HepG2 (cell line): ENCODE measurements around the gene ARL9. TPM values are rescaled to one million over a fixed set of nuclear protein-coding genes. Genes with fewer than 3 reads are reported as not detected.

Experiments used
- CBX1 ChIP-seq: IDR thresholded peaks from one replicate; pipeline ENCODE4 v1.6.1; 2016; ENCODE audit warnings: antibody characterized with exemption, low read depth
- DRAP1 ChIP-seq: IDR thresholded peaks from 2 replicates; pipeline ENCODE4 v1.6.1; 2016; ENCODE audit warnings: missing genetic modification reagents, missing compliant biosample characterization
- GTF2F1 ChIP-seq: fragments of 150-350 bp; IDR thresholded peaks from 2 replicates; pipeline ENCODE4 v1.6.1; 2014; ENCODE audit warnings: low read length
- MEIS1 ChIP-seq: sonication (generic); formaldehyde crosslinking; IDR thresholded peaks from 2 replicates; pipeline ENCODE4 v1.9.0; 2021; ENCODE audit warnings: mild to moderate bottlenecking, missing genetic modification reagents, moderate library complexity, borderline replicate concordance
- MTA1 ChIP-seq: sonication (generic); formaldehyde crosslinking; IDR thresholded peaks from 2 replicates; pipeline ENCODE4 v1.4.0; 2020; ENCODE audit warnings: missing genetic modification reagents, mild to moderate bottlenecking, borderline replicate concordance
- NONO ChIP-seq, 2 experiments: fragments of 450-650 bp in 1 of 2; sonication (generic) in 1 of 2; formaldehyde crosslinking in 1 of 2; IDR thresholded peaks in 1 of 2; conservative IDR thresholded peaks in 1 of 2; 2 replicates each; pipeline versions ENCODE4 v1.6.1 to v1.8.0; 2017 to 2022; ENCODE audit warnings: mild to moderate bottlenecking in 1 of 2, missing genetic modification reagents in 1 of 2, moderate library complexity in 1 of 2
- PHF20 ChIP-seq: sonication (generic); formaldehyde crosslinking; IDR thresholded peaks from 2 replicates; pipeline ENCODE4 v1.5.0; 2020; ENCODE audit warnings: mild to moderate bottlenecking, missing genetic modification reagents
- PRDM15 ChIP-seq: sonication (generic); formaldehyde crosslinking; IDR thresholded peaks from 2 replicates; pipeline ENCODE4 v1.4.0; 2020; ENCODE audit warnings: missing genetic modification reagents
- RXRA ChIP-seq: sonication (generic); formaldehyde crosslinking; IDR thresholded peaks from 2 replicates; pipeline ENCODE4 v1.5.1; 2020; ENCODE audit warnings: missing genetic modification reagents
- SNAPC2 ChIP-seq: sonication (generic); formaldehyde crosslinking; IDR thresholded peaks from 2 replicates; pipeline ENCODE4 v1.8.1; 2022; ENCODE audit warnings: mild to moderate bottlenecking, missing genetic modification reagents
- ZBTB46 ChIP-seq: sonication (generic); formaldehyde crosslinking; IDR thresholded peaks from 2 replicates; pipeline ENCODE4 v1.4.0; 2020; ENCODE audit warnings: mild to moderate bottlenecking, missing genetic modification reagents, borderline replicate concordance
- ZIK1 ChIP-seq: sonication (generic); formaldehyde crosslinking; IDR thresholded peaks from 2 replicates; pipeline ENCODE4 v1.5.0; 2020; ENCODE audit warnings: mild to moderate bottlenecking, low read depth, missing genetic modification reagents, borderline replicate concordance
- ZNF510 ChIP-seq: sonication (generic); formaldehyde crosslinking; IDR thresholded peaks from 2 replicates; pipeline ENCODE4 v1.4.0; 2020; ENCODE audit warnings: low read depth, mild to moderate bottlenecking, missing genetic modification reagents
- ZNF543 ChIP-seq: sonication (generic); formaldehyde crosslinking; IDR thresholded peaks from 2 replicates; pipeline ENCODE4 v1.4.0; 2020; ENCODE audit warnings: mild to moderate bottlenecking, missing genetic modification reagents
- ZNF891 ChIP-seq: sonication (generic); formaldehyde crosslinking; IDR thresholded peaks from 2 replicates; pipeline ENCODE4 v1.5.0; 2020; ENCODE audit warnings: mild to moderate bottlenecking, missing genetic modification reagents
- polyA plus RNA-seq, 8 experiments: library from polyadenylated mRNA; depleted of rRNA in 3 of 8; stranded (reverse) in 7 of 8; unstranded in 1 of 8; fragments of >200 nt; fragmentation: Illumina TruSeq in 4 of 8; extraction: Trizol in 4 of 8; gene quantifications; 2 replicates each; pipeline versions ENCODE4 v1.2.1 to v1.2.3, GENCODE V29; 2011 to 2016; ENCODE audit warnings: low read depth in 4 of 8, missing spikeins in 1 of 8, mixed read lengths in 1 of 8; ENCODE audit not compliant: insufficient read depth in 1 of 8
- total RNA-seq, 5 experiments: library from RNA; depleted of rRNA; stranded (reverse); fragments of >200 nt; fragmentation: Illumina TruSeq; extraction: Trizol; gene quantifications; 2 replicates each; pipeline ENCODE4 v1.2.3, GENCODE V29; 2016; ENCODE audit warnings: low read depth in 1 of 5
- TF ChIP-seq, protein P1 (sequence below): sonication (generic); formaldehyde crosslinking; IDR thresholded peaks from 2 replicates; pipeline ENCODE4 v1.8.1; 2022; ENCODE audit warnings: low read depth, mild to moderate bottlenecking, missing genetic modification reagents

ARL9 gene
- total and polyA plus RNA-seq, 2 of the 13 experiments (the other 11 are each of a cell fraction or from before 2014, with no cell fraction given) = not detected

- TF ChIP-seq PRDM15 (CRISPR knock-in tag) (no peak), RXRA (peak; percentile 60), ZIK1 (CRISPR knock-in tag) (no peak), ZNF510 (CRISPR knock-in tag) (peak; percentile 50; the same call in 1 of the 2 replicates), ZBTB46 (CRISPR knock-in tag) (no peak), NONO (IDR thresholded peaks at IDR 0.05) (no peak), NONO (CRISPR knock-in tag; conservative IDR thresholded peaks at IDR 0.05) (peak; percentile 50), MTA1 (CRISPR knock-in tag) (0 out of 2 replicates have a peak, but pooled peaks have one; percentile 11), GTF2F1 (0 out of 2 replicates have a peak, but pooled peaks have one; percentile 48), DRAP1 (CRISPR knock-in tag) (peak; percentile 71; the same call in 1 of the 2 replicates), MEIS1 (CRISPR knock-in tag) (no peak), SNAPC2 (no peak), ZNF543 (CRISPR knock-in tag) (peak; percentile 40; the same call in 1 of the 2 replicates), ZNF891 (CRISPR knock-in tag) (peak; percentile 59), PHF20 (CRISPR knock-in tag) (peak; percentile 67), CBX1 (no peak)
- TF ChIP-seq, protein P1, sequence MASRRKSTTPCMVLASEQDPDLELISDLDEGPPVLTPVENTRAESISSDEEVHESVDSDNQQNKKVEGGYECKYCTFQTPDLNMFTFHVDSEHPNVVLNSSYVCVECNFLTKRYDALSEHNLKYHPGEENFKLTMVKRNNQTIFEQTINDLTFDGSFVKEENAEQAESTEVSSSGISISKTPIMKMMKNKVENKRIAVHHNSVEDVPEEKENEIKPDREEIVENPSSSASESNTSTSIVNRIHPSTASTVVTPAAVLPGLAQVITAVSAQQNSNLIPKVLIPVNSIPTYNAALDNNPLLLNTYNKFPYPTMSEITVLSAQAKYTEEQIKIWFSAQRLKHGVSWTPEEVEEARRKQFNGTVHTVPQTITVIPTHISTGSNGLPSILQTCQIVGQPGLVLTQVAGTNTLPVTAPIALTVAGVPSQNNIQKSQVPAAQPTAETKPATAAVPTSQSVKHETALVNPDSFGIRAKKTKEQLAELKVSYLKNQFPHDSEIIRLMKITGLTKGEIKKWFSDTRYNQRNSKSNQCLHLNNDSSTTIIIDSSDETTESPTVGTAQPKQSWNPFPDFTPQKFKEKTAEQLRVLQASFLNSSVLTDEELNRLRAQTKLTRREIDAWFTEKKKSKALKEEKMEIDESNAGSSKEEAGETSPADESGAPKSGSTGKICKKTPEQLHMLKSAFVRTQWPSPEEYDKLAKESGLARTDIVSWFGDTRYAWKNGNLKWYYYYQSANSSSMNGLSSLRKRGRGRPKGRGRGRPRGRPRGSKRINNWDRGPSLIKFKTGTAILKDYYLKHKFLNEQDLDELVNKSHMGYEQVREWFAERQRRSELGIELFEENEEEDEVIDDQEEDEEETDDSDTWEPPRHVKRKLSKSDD (CRISPR knock-in tag) = 0 out of 2 replicates have a peak, but pooled peaks have one; percentile 46
Measured at GRCh38 chr4:56467284-56468096, 38.1 kb upstream of the ARL9 start, which contains the start of gene SRP72 (continued).
